Stimulated activated CD4-positive, alpha-beta T cell treated with anti-CD3 and anti-CD28 coated beads, Interleukin-1b, Interleukin-23, amount 100 ng/mL, for 1 hour (primary cell): ENCODE data around the gene CXCL12.

Source experiments
- DNase-seq, 2 donors: peaks; one replicate each; pipeline ENCODE4 v3.0.0-alpha.2; 2020; ENCODE audit warnings: low read depth in 2 of 2

CXCL12 gene

GRCh38 chr10:44385026-44385695, at the start of gene CXCL12:
CXCL12 (minus strand) TSS chr10:44385097; CDS start chr10:44385005, 92 bp downstream.
- DNase-seq: no peak

GRCh38 chr10:44427479-44427878, 42.6 kb upstream of the CXCL12 start:
- no peak for DNase-seq

GRCh38 chr10:44427037-44427436, 42.1 kb upstream of the CXCL12 start:
- no peak for DNase-seq

GRCh38 chr10:44426247-44427034, 41.5 kb upstream of the CXCL12 start:
- no peak for DNase-seq

- DNase-seq: no peak
Measured at GRCh38 chr10:44425466-44425865, 40.6 kb upstream of the CXCL12 start.

GRCh38 chr10:44424957-44425356, 40.1 kb upstream of the CXCL12 start:
- DNase-seq: no peak

GRCh38 chr10:44424298-44424697, 39.4 kb upstream of the CXCL12 start:
- DNase-seq: no peak

- no peak for DNase-seq
Measured at GRCh38 chr10:44422570-44423101, 37.7 kb upstream of the CXCL12 start.

GRCh38 chr10:44422153-44422552, 37.3 kb upstream of the CXCL12 start:
- no peak for DNase-seq

- no peak for DNase-seq
Measured at GRCh38 chr10:44419790-44420549, 35.1 kb upstream of the CXCL12 start.

GRCh38 chr10:44418637-44419036, 33.7 kb upstream of the CXCL12 start:
- no peak for DNase-seq

- no peak for DNase-seq
Measured at GRCh38 chr10:44417761-44418160, 32.9 kb upstream of the CXCL12 start.

GRCh38 chr10:44416936-44417335, 32.0 kb upstream of the CXCL12 start:
- DNase-seq: no peak

- no peak for DNase-seq
Measured at GRCh38 chr10:44416021-44416771, 31.3 kb upstream of the CXCL12 start.

GRCh38 chr10:44415121-44415520, 30.2 kb upstream of the CXCL12 start:
- DNase-seq: no peak

- DNase-seq: no peak
Measured at GRCh38 chr10:44413416-44413815, 28.5 kb upstream of the CXCL12 start.

GRCh38 chr10:44411251-44411650, 26.4 kb upstream of the CXCL12 start:
- DNase-seq: no peak

GRCh38 chr10:44404741-44405437, 20.0 kb upstream of the CXCL12 start:
- DNase-seq: no peak

- DNase-seq: no peak
Measured at GRCh38 chr10:44402465-44403195, 17.7 kb upstream of the CXCL12 start.

- no peak for DNase-seq
Measured at GRCh38 chr10:44400541-44400940, 15.6 kb upstream of the CXCL12 start.
